H1 (cell line): Measurements from ENCODE around the gene HOXD11. TPM values are rescaled to one million over a fixed set of nuclear protein-coding genes. Genes with fewer than 3 reads are reported as not detected.
A peak's percentile ranks its signal among the peaks of the same experiment; 100 is the strongest.

Experiments used
- CTCF ChIA-PET: fragments of 300-600 bp; sonication (Branson Sonifier 250); formaldehyde crosslinking; loops from one replicate; lab custom pipeline; 2021; ENCODE audit not compliant: partially characterized antibody; lab: Charles Lee
- POLR2A ChIA-PET: fragments of 300-600 bp; sonication (Branson Sonifier 250); formaldehyde crosslinking; loops from one replicate; lab custom pipeline; 2021; ENCODE audit warnings: inconsistent platforms; ENCODE audit not compliant: partially characterized antibody; lab: Charles Lee
- DNase-seq, 2 experiments: peaks; one replicate each; pipeline versions ENCODE4 v3.0.0 to v3.0.0-alpha.2; 2010 to 2022; ENCODE audit warnings: low spot score in 2 of 2, low read depth in 1 of 2, mixed read lengths in 1 of 2
- FAIRE-seq: peaks from 2 replicates; lab custom pipeline; 2011; peaks lifted over from hg19 to GRCh38; lab: Jason Lieb, UNC
- H2AFZ ChIP-seq: 2 replicates; pipeline ENCODE4 v1.8.1; 2012; ENCODE audit warnings: low read length, inconsistent platforms
- H2AK5ac ChIP-seq: 2 replicates; pipeline ENCODE4 v1.6.1; 2013; ENCODE audit warnings: low read depth, low read length
- H2BK120ac ChIP-seq: replicated peaks from 2 replicates; pipeline ENCODE3; 2013; ENCODE audit warnings: low read depth, low read length, inconsistent platforms
- H2BK12ac ChIP-seq: 2 replicates; pipeline ENCODE4 v1.6.1; 2013; ENCODE audit warnings: low read depth, low read length
- H2BK15ac ChIP-seq: 2 replicates; pipeline ENCODE4 v1.6.1; 2013; ENCODE audit warnings: low read length
- H2BK20ac ChIP-seq: 2 replicates; pipeline ENCODE4 v1.6.1; 2013; ENCODE audit warnings: low read length
- H2BK5ac ChIP-seq: 2 replicates; pipeline ENCODE4 v1.6.1; 2013; ENCODE audit warnings: low read depth, low read length
- H3K14ac ChIP-seq: 2 replicates; pipeline ENCODE4 v1.6.1; 2013; ENCODE audit warnings: inconsistent platforms; ENCODE audit not compliant: insufficient read length
- H3K18ac ChIP-seq: 2 replicates; pipeline ENCODE4 v1.6.1; 2013; ENCODE audit warnings: low read length; ENCODE audit errors: extremely low read depth
- H3K23ac ChIP-seq: 2 replicates; pipeline ENCODE4 v1.6.1; 2013; ENCODE audit warnings: inconsistent platforms; ENCODE audit not compliant: insufficient read length
- H3K23me2 ChIP-seq: 2 replicates; pipeline ENCODE4 v1.6.1; 2013; ENCODE audit warnings: low read depth, low read length
- H3K27ac ChIP-seq: 2 replicates; pipeline ENCODE4 v1.6.1; 2011; ENCODE audit warnings: low read depth, low read length, inconsistent platforms
- H3K27me3 ChIP-seq, 4 experiments: replicated peaks in 1 of 4; 1 replicate in 1 of 4; 2 replicates in 3 of 4; pipeline versions ENCODE4 v1.6.1 to v1.8.1; 2011 to 2013; ENCODE audit warnings: low read length in 3 of 4, mild to moderate bottlenecking in 3 of 4, inconsistent platforms in 2 of 4, mixed read lengths in 2 of 4, moderate library complexity in 1 of 4; ENCODE audit not compliant: control insufficient read depth in 3 of 4, insufficient read depth in 3 of 4; ENCODE audit errors: extremely low read depth in 1 of 4
- H3K36me3 ChIP-seq, 4 experiments: 2 replicates each; pipeline versions ENCODE4 v1.6.1 to v1.8.1; 2011 to 2013; ENCODE audit warnings: mild to moderate bottlenecking in 4 of 4, low read length in 3 of 4, moderate library complexity in 2 of 4, control low read depth in 1 of 4, inconsistent platforms in 1 of 4; ENCODE audit not compliant: insufficient read depth in 4 of 4, control insufficient read depth in 2 of 4
- H3K4ac ChIP-seq: replicated peaks from 2 replicates; pipeline ENCODE3; 2013; ENCODE audit warnings: low read length, low read depth, mixed read lengths, inconsistent platforms; ENCODE audit not compliant: insufficient read length
- H3K4me1 ChIP-seq, 4 experiments: replicated peaks in 1 of 4; 1 replicate in 1 of 4; 2 replicates in 3 of 4; pipeline versions ENCODE4 v1.6.1 to v1.8.1; 2011 to 2013; ENCODE audit warnings: low read length in 3 of 4, inconsistent platforms in 2 of 4, mixed read lengths in 1 of 4; ENCODE audit not compliant: insufficient read depth in 4 of 4, control insufficient read depth in 3 of 4
- H3K4me2 ChIP-seq, 2 experiments: 2 replicates each; pipeline versions ENCODE4 v1.6.1 to v1.8.1; 2011 to 2013; ENCODE audit warnings: low read depth in 2 of 2, low read length in 2 of 2, control low read depth in 1 of 2, inconsistent platforms in 1 of 2, mild to moderate bottlenecking in 1 of 2; ENCODE audit not compliant: insufficient read depth in 1 of 2
- H3K4me3 ChIP-seq, 4 experiments: fragments of 200-600, 300-600 bp in 1 of 4; sonication (generic), shearing (Covaris generic), sonication (Bioruptor Twin) in 1 of 4; 2 replicates each; pipeline versions ENCODE4 v1.5.1 to v1.8.1; 2011 to 2016; ENCODE audit warnings: low read length in 4 of 4, low read depth in 3 of 4, control low read depth in 2 of 4, inconsistent platforms in 2 of 4, mild to moderate bottlenecking in 2 of 4, mixed read lengths in 1 of 4, moderate library complexity in 1 of 4; ENCODE audit not compliant: insufficient read depth in 2 of 4; ENCODE audit errors: extremely low read depth in 1 of 4
- H3K56ac ChIP-seq: replicated peaks from 2 replicates; pipeline ENCODE3; 2013; ENCODE audit warnings: low read depth, mild to moderate bottlenecking, mixed read lengths, low read length, inconsistent platforms; ENCODE audit not compliant: insufficient read length
- H3K79me1 ChIP-seq: 2 replicates; pipeline ENCODE4 v1.6.1; 2013; ENCODE audit warnings: low read depth, low read length, control low read depth
- H3K79me2 ChIP-seq, 2 experiments: 2 replicates each; pipeline versions ENCODE4 v1.6.1 to v1.8.1; 2012 to 2013; ENCODE audit warnings: low read length in 2 of 2, mild to moderate bottlenecking in 2 of 2, inconsistent platforms in 1 of 2; ENCODE audit not compliant: insufficient read depth in 2 of 2, control insufficient read depth in 1 of 2
- H3K9ac ChIP-seq, 4 experiments: replicated peaks in 1 of 4; 1 replicate in 1 of 4; 2 replicates in 3 of 4; pipeline versions ENCODE4 v1.6.1 to v1.8.1; 2011 to 2013; ENCODE audit warnings: low read depth in 3 of 4, low read length in 3 of 4, control low read depth in 2 of 4, mild to moderate bottlenecking in 2 of 4, moderate library complexity in 2 of 4, inconsistent platforms in 1 of 4; ENCODE audit errors: extremely low read depth in 1 of 4
- H3K9me3 ChIP-seq, 2 experiments: 2 replicates each; pipeline versions ENCODE4 v1.6.1 to v1.8.1; 2012 to 2013; ENCODE audit warnings: mild to moderate bottlenecking in 2 of 2, moderate library complexity in 2 of 2, control low read depth in 1 of 2, inconsistent platforms in 1 of 2, low read depth in 1 of 2, low read length in 1 of 2, mixed read lengths in 1 of 2; ENCODE audit not compliant: insufficient read depth in 2 of 2
- H4K20me1 ChIP-seq, 2 experiments: replicated peaks in 1 of 2; 2 replicates each; pipeline versions ENCODE3 to v1.8.1; 2011 to 2013; ENCODE audit warnings: inconsistent platforms in 2 of 2, low read length in 2 of 2, mild to moderate bottlenecking in 1 of 2; ENCODE audit not compliant: insufficient read depth in 2 of 2, control insufficient read depth in 1 of 2
- H4K5ac ChIP-seq: 2 replicates; pipeline ENCODE4 v1.6.1; 2013; ENCODE audit warnings: low read length, low read depth, mixed read lengths, inconsistent platforms; ENCODE audit not compliant: insufficient read length
- H4K8ac ChIP-seq: 2 replicates; pipeline ENCODE4 v1.8.0; 2013; ENCODE audit warnings: mild to moderate bottlenecking, moderate library complexity, low read length, inconsistent platforms; ENCODE audit not compliant: insufficient read depth; ENCODE audit errors: extremely low read depth
- H4K91ac ChIP-seq: replicated peaks from 2 replicates; pipeline ENCODE3; 2013; ENCODE audit warnings: low read length, mixed read lengths, inconsistent platforms; ENCODE audit not compliant: insufficient read length
- BACH1 ChIP-seq: IDR thresholded peaks from 2 replicates; pipeline ENCODE4 v1.6.1; 2012; ENCODE audit warnings: low read length, improper control_type of control experiment
- CREB1 ChIP-seq: IDR thresholded peaks from 2 replicates; pipeline ENCODE4 v1.6.1; 2012; ENCODE audit warnings: inconsistent platforms
- EGR1 ChIP-seq: IDR thresholded peaks from 2 replicates; pipeline ENCODE4 v1.6.1; 2011; ENCODE audit warnings: low read depth, low read length, borderline replicate concordance
- POLR2AphosphoS5 ChIP-seq: IDR thresholded peaks from 2 replicates; pipeline ENCODE4 v1.6.1; 2011; ENCODE audit warnings: low read depth, low read length
- RFX5 ChIP-seq: IDR thresholded peaks from 2 replicates; pipeline ENCODE4 v1.6.1; 2011; ENCODE audit warnings: low read depth, low read length, improper control_type of control experiment, borderline replicate concordance
- RNF2 ChIP-seq: fragments of 200-900, 300-1000 bp; sonication (generic); IDR thresholded peaks from 2 replicates; pipeline ENCODE4 v1.7.1; 2016; ENCODE audit warnings: borderline replicate concordance, low read depth, mild to moderate bottlenecking, antibody characterized with exemption, low read length; ENCODE audit not compliant: poor library complexity, severe bottlenecking; ENCODE audit errors: missing control alignments
- SRF ChIP-seq: IDR thresholded peaks from 2 replicates; pipeline ENCODE4 v1.6.1; 2011; ENCODE audit warnings: mild to moderate bottlenecking, low read depth, low read length, moderate library complexity
- polyA plus RNA-seq, 7 experiments: library from polyadenylated mRNA; depleted of rRNA in 3 of 7; stranded (reverse) in 5 of 7; unstranded in 2 of 7; fragments of >200 nt in 5 of 7; fragments of 200-250 nt in 2 of 7; gene quantifications; 1 replicate in 5 of 7; 2 replicates in 1 of 7; 4 replicates in 1 of 7; pipeline versions ENCODE4 v1.2.1 to v1.2.3, GENCODE V29; 2011 to 2013; ENCODE audit warnings: missing spikeins in 2 of 7, mixed read lengths in 2 of 7
- total RNA-seq: library from RNA; stranded (reverse); fragmentation: NEBNext Ultra II Directional; extraction: Animal tissue kit (Norgen Biotek cat#: 25700); gene quantifications from 2 replicates; pipeline ENCODE4 v1.2.1, GENCODE V29; 2021
- TF ChIP-seq, protein P1 (sequence below): IDR thresholded peaks from 2 replicates; pipeline ENCODE4 v1.6.1; 2012; ENCODE audit warnings: inconsistent platforms

The HOXD11 gene
- total and polyA plus RNA-seq, 2 of the 8 experiments (the other 6 are each of a cell fraction or from before 2014, with no cell fraction given) = not detected

DNA sequence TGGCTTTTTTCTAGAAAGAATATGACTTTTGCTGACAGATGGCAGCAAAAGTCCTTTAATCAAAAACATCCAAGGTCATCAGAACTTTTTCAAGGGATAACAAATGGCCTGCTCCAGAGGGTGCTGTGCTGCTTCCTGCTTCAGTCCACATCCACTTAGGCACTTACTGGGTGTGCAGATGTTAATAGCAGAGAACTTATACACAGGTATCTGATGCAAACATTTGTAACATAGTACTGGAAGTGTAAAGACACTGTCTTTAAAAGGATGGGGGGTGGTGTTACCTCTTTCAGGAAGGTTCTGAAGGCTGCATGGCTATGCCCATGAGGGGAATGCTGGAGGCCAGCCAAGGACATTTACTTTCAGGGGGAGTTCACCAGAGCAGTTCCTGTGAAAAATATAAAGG, 28.0 kb downstream of the HOXD11 start:
- Histone ChIP-seq H3K9ac (no peak overlapping the region), H2BK20ac (no peak overlapping the region), H2BK5ac (no peak overlapping the region), H2BK120ac (no peak overlapping the region), H2BK12ac (no peak overlapping the region), H3K18ac (no peak overlapping the region), H3K14ac (no peak overlapping the region), H4K91ac (no peak overlapping the region), H3K27me3 (peaks cover 93 to 100% (median 98%) of the 10 kb centered on the region in 4 experiments), H3K23me2 (peaks cover 3% of the 10 kb centered on the region; the same call in 1 of the 2 replicates), H4K20me1 (peaks cover 6 to 30% of the 10 kb centered on the region in 2 experiments), H2BK15ac (no peak overlapping the region), H2AK5ac (no peak overlapping the region), H3K4me2 (no peak overlapping the region; a peak in 1 of 4 replicates), H3K79me2 (no peaks in the 10 kb centered on the region), H4K5ac (no peak overlapping the region), H3K9me3 (no peaks in the 10 kb centered on the region), H3K56ac (no peak overlapping the region), H3K36me3 (peaks cover 0 to 19% (median 0%) of the 10 kb centered on the region in 4 experiments; a peak in 1 of 8 replicates), H4K8ac (no peak overlapping the region), H3K4me3 (no peak overlapping the region), H3K4me1 (peaks cover 0 to 7% (median 3%) of the 10 kb centered on the region in 4 experiments; a peak in 5 of 7 replicates), H3K79me1 (no peaks in the 10 kb centered on the region), H3K23ac (no peak overlapping the region), H3K4ac (no peak overlapping the region), H3K27ac (no peak overlapping the region), H2AFZ (no peak overlapping the region)
- ChIA-PET CTCF (interaction anchor here (2.5 to 4.5 kb wide), 2 partner anchors 14 to 25 kb away, joined by 14 to 24 read pairs; no protein-coding TSS in a partner anchor), POLR2A (no interaction called here)
- TF ChIP-seq POLR2AphosphoS5 = no peak
- no peak for TF ChIP-seq RFX5
- TF ChIP-seq SRF = no peak
- peak; percentile 34 for TF ChIP-seq RNF2
- TF ChIP-seq CREB1 = no peak
- no peak for TF ChIP-seq BACH1
- TF ChIP-seq, protein P1, sequence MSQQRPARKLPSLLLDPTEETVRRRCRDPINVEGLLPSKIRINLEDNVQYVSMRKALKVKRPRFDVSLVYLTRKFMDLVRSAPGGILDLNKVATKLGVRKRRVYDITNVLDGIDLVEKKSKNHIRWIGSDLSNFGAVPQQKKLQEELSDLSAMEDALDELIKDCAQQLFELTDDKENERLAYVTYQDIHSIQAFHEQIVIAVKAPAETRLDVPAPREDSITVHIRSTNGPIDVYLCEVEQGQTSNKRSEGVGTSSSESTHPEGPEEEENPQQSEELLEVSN = no peak
- TF ChIP-seq EGR1 = no peak
- no peak for FAIRE-seq
- DNase-seq = peak in 1 of 2 experiments; percentile 33
